DOHH2 (cell line): Measurements from ENCODE around the gene ADCK2.
A peak's percentile ranks its signal among the peaks of the same experiment; 100 is the strongest.

ENCODE experiments used
- EZH2phosphoT487 ChIP-seq: fragments of 200-600 bp; sonication (generic); IDR thresholded peaks from 2 replicates; pipeline ENCODE4 v1.6.1; 2017; ENCODE audit warnings: borderline replicate concordance, mild to moderate bottlenecking, antibody characterized with exemption, low read length, moderate library complexity, mixed read lengths
- TF ChIP-seq, protein P1 (sequence below): fragments of 200-600 bp; sonication (generic); IDR thresholded peaks from one replicate; pipeline ENCODE4 v1.5.1; 2014; ENCODE audit warnings: antibody characterized with exemption, mild to moderate bottlenecking, low read depth, low read length; ENCODE audit not compliant: poor library complexity, severe bottlenecking

GRCh38 chr7:140646931-140647647 is 25.7 kb upstream of the ADCK2 start:
- TF ChIP-seq, protein P1, sequence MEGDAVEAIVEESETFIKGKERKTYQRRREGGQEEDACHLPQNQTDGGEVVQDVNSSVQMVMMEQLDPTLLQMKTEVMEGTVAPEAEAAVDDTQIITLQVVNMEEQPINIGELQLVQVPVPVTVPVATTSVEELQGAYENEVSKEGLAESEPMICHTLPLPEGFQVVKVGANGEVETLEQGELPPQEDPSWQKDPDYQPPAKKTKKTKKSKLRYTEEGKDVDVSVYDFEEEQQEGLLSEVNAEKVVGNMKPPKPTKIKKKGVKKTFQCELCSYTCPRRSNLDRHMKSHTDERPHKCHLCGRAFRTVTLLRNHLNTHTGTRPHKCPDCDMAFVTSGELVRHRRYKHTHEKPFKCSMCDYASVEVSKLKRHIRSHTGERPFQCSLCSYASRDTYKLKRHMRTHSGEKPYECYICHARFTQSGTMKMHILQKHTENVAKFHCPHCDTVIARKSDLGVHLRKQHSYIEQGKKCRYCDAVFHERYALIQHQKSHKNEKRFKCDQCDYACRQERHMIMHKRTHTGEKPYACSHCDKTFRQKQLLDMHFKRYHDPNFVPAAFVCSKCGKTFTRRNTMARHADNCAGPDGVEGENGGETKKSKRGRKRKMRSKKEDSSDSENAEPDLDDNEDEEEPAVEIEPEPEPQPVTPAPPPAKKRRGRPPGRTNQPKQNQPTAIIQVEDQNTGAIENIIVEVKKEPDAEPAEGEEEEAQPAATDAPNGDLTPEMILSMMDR: peak; percentile 88
- TF ChIP-seq EZH2phosphoT487: no peak
